Colonic mucosa (tissue), 4 donors: ENCODE data around the gene HIGD1B. TPM values are rescaled to one million over a fixed set of nuclear protein-coding genes. Genes with fewer than 3 reads are reported as not detected.

ENCODE experiments used
- DNase-seq: peaks from one replicate; pipeline ENCODE4 v3.0.0-alpha.2; 2020
- H3K27ac ChIP-seq: fragments of 200-600 bp; one replicate; pipeline ENCODE4 v1.8.0; 2021
- H3K27me3 ChIP-seq: fragments of 200-600 bp; one replicate; pipeline ENCODE4 v1.8.0; 2021
- H3K36me3 ChIP-seq: fragments of 200-600 bp; one replicate; pipeline ENCODE4 v1.8.0; 2021
- H3K4me1 ChIP-seq: fragments of 200-600 bp; one replicate; pipeline ENCODE4 v1.8.0; 2021; ENCODE audit warnings: mild to moderate bottlenecking
- H3K4me3 ChIP-seq: fragments of 200-600 bp; one replicate; pipeline ENCODE4 v1.8.0; 2021
- H3K9ac ChIP-seq, 2 donors: one replicate each; pipeline ENCODE4 v1.7.0; 2013; ENCODE audit warnings: control low read depth in 2 of 2, low read depth in 2 of 2, low read length in 2 of 2
- H3K9me3 ChIP-seq: fragments of 200-600 bp; one replicate; pipeline ENCODE4 v1.8.0; 2021
- CTCF ChIP-seq: fragments of 200-600 bp; IDR thresholded peaks from one replicate; pipeline ENCODE4 v1.8.0; 2022; ENCODE audit warnings: antibody characterized with exemption, mild to moderate bottlenecking
- intact Hi-C: fragments of 100-400 bp; cut with DNase I; formaldehyde crosslinking; loops from one replicate; pipeline ENCODE4 v1.14.1; 2022
- total RNA-seq, 2 donors: library from RNA; stranded (reverse); fragmentation: NEBNext Ultra II Directional in 1 of 2; extraction: Animal tissue kit (Norgen Biotek cat#: 25700) in 1 of 2; gene quantifications; one replicate each; pipeline ENCODE4 v1.2.1, GENCODE V29; 2021
- donor health status: healthy.
- donor health status: DM: no; HTN: no; CAD: no.
- donor health status: DM: no; HTN: no; CAD: no.

HIGD1B gene
- total RNA-seq, 2 donors from 2014 or later: 0.53 TPM; not detected in 1

- Histone ChIP-seq H3K4me3 (peak overlapping the region; percentile 79), H3K27me3 (no peaks in the 10 kb centered on the region), H3K4me1 (peaks cover 10% of the 10 kb centered on the region), H3K27ac (peak overlapping the region; percentile 85), H3K36me3 (no peaks in the 10 kb centered on the region), H3K9me3 (no peaks in the 10 kb centered on the region), H3K9ac (peak overlapping the region; percentile 81 to 95)
- intact Hi-C loops: no loop called here
- DNase-seq: peak; percentile 46
- TF ChIP-seq CTCF: no peak
These were observed 51.0 kb downstream of the HIGD1B start for GRCh38 chr17:44898768-44899073.

GRCh38 chr17:44899074-44899782 lies 51.5 kb downstream of the HIGD1B start, which contains the start of gene EFTUD2:
TSS of gene EFTUD2 (minus strand) at chr17:44899445. CDS start at chr17:44894521, 4,924 bp downstream.
- H3K4me3 ChIP-seq: peak within 1 kb of the TSS; percentile 79
- H3K9me3 ChIP-seq: no peaks in the 10 kb centered on the region
- H3K9ac ChIP-seq: peak within 1 kb of the TSS; percentile 81 to 95
- intact Hi-C loops: no loop called here
- peak within 1 kb of the TSS; percentile 85 for H3K27ac ChIP-seq
- peak; percentile 92 for DNase-seq
- TF ChIP-seq CTCF: no peak
- H3K36me3 ChIP-seq: no peaks in the 10 kb centered on the region
- peaks cover 10% of the 10 kb centered on the region for H3K4me1 ChIP-seq
- H3K27me3 ChIP-seq: no peaks in the 10 kb centered on the region

Other genes starting within 250 kb of the HIGD1B start
- not detected for gene MEIOC, start 191.4 kb upstream of the HIGD1B start, total RNA-seq
- 10 to 100 TPM; 22.2 to 25.5 TPM for gene CCDC43, start 158.1 kb upstream of the HIGD1B start, total RNA-seq
- gene DBF4B, start 139.2 kb upstream of the HIGD1B start, total RNA-seq: 10 to 100 TPM in 1 of 2 donors, 1 to 10 TPM in 1; 5.6 to 14.4 TPM
- under 1 TPM; 0.42 TPM for gene ADAM11, start 88.9 kb upstream of the HIGD1B start, total RNA-seq
- gene GJC1, start 17.6 kb upstream of the HIGD1B start, total RNA-seq: 1 to 10 TPM; 1.1 to 8.2 TPM
- gene EFTUD2, start 51.6 kb downstream of the HIGD1B start, total RNA-seq: 100 to 1,000 TPM in 1 of 2 donors, 10 to 100 TPM in 1; 74.8 to 109 TPM
- gene GFAP, start 67.6 kb downstream of the HIGD1B start, total RNA-seq: under 1 TPM in 1 of 2 donors, not detected in 1; 0.20 TPM
- gene KIF18B, start 99.9 kb downstream of the HIGD1B start, total RNA-seq: 10 to 100 TPM in 1 of 2 donors, 1 to 10 TPM in 1; 5.7 to 45.5 TPM
- 1 to 10 TPM; 1.2 to 1.9 TPM for gene C1QL1, start 120.4 kb downstream of the HIGD1B start, total RNA-seq
- gene DCAKD, start 203.7 kb downstream of the HIGD1B start, total RNA-seq: 10 to 100 TPM; 20.2 to 46.8 TPM
- gene NMT1, start 213.4 kb downstream of the HIGD1B start, total RNA-seq: 100 to 1,000 TPM in 1 of 2 donors, 10 to 100 TPM in 1; 68.0 to 127 TPM